ENCODE results near the gene CCDC195. TPM values are rescaled to one million over a fixed set of nuclear protein-coding genes. Genes with fewer than 3 reads are reported as not detected.
"Not testable (repeated sequence)": the region's sequence is repeated elsewhere in the genome, so short reads cannot be mapped to it uniquely, and the experiment has no call there.

The CCDC195 gene
- total and polyA plus RNA-seq, 2 experiments from 2014 or later = not detected

DNA sequence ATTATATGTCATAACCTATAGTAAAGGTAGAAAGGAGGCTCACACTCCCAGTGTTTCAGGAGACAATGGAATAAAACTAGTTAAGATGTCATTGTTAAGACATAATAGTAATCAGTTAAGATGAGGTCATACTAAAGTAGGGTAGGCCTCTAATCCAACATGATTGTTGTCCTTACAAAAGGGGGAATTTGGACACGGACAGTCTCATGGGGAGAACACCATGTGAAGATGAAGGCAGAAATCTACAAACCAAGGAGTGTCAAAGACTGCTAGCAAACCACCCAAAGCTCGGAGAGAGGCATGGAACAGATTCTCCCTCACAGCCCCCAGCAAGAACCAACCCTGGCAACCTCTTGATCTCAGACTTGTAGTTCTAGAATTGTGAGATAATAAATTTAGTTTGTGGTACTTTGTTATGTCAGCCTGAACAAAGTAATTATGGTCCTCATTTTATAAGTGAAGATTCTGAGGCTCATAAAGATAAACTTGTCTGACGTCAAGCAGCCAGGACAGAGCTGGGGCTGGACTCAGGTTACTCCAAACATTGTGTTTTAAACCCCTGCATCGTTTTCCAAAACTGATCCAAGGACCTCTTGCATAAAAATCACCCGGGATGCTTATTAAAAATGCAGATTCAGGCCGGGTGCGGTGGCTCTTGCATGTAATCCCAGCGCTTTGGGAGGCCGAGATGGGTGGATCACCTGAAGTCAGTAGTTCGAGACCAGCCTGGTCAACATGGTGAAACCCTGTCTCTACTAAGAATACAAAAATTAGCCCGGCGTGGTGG lies 47.8 kb downstream of the CCDC195 start:
- Histone ChIP-seq H3K4me1 (ENCODE audit: insufficient read depth) (no peaks in the 10 kb centered on the region), H4K20me1 (ENCODE audit: insufficient read depth) (no peaks in the 10 kb centered on the region)
- 78 to 80% methylated on average over 12 of the region's 12 CpGs for WGBS, 2 experiments (ENCODE audit: low coverage in 1 of 2, low lambda C conversion rate in 2 of 2, missing lambda C conversion rate in 2 of 2)

DNA sequence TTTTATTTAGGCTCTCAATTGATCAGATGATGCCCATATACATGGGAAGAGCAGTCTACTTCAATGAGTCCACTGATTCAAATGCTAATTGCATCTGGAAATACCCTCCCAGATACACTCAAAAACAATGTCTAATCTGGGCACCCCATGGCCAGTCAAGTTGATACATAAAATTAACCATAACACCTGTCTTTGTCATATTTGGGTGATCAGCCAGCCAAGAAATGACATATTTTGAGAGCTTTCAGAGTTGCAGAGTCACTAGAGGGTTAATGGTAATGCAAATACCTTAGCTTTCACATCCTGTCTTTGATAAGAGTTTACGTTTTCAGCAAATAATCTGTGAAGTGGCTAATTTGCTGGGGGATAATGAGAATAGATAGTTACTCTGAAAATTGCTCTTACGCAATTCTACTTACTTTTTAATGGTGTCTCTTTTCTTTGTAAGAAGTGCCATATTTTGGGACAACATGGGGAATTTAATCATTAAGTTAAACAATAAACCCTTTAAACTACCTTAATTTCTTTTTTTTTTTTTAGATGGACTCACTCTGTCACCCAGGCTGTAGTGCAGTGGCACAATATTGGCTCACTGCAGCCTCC lies 49.1 kb downstream of the CCDC195 start:
- no peaks in the 10 kb centered on the region for H3K36me3 ChIP-seq (ENCODE audit: low read depth)
- no peak overlapping the region for H3K4me3 ChIP-seq
- H4K20me1 ChIP-seq (ENCODE audit: insufficient read depth) = no peaks in the 10 kb centered on the region
- H3K9me2 ChIP-seq (ENCODE audit: insufficient read depth) = no peaks in the 10 kb centered on the region
- in situ Hi-C loops (cut with MboI) = no loop called here
- no peaks in the 10 kb centered on the region for H3K27me3 ChIP-seq (replicated peaks; ENCODE audit: insufficient read depth)
- no peaks in the 10 kb centered on the region for H3K9me3 ChIP-seq (ENCODE audit: low read depth)
- no peak overlapping the region for H3K9ac ChIP-seq
- no peak overlapping the region for H3K27ac ChIP-seq
- no peak for DNase-seq
- no peaks in the 10 kb centered on the region for H3F3A ChIP-seq (ENCODE audit: insufficient read depth)
- no peak overlapping the region for H2AFZ ChIP-seq
- no peak for TF ChIP-seq EZH2phosphoT487 (IDR thresholded peaks at IDR 0.05; ENCODE audit: insufficient read depth, low read depth)
- H3K4me2 ChIP-seq (ENCODE audit: unreplicated experiment) = no peak overlapping the region
- WGBS, 2 experiments (ENCODE audit: low coverage in 1 of 2, low lambda C conversion rate in 2 of 2, missing lambda C conversion rate in 2 of 2) = 69 to 74% methylated on average over 2 of the region's 2 CpGs
- H3K79me2 ChIP-seq (ENCODE audit: insufficient read depth) = no peaks in the 10 kb centered on the region
- no peaks in the 10 kb centered on the region for H3K4me1 ChIP-seq (ENCODE audit: insufficient read depth)

More for the DNA sequence above, 47.8 kb downstream of the CCDC195 start:
- Histone ChIP-seq H3K79me2 (ENCODE audit: insufficient read depth) (no peaks in the 10 kb centered on the region), H3K27me3 (replicated peaks; ENCODE audit: insufficient read depth) (no peaks in the 10 kb centered on the region), H3K9me2 (ENCODE audit: insufficient read depth) (no peaks in the 10 kb centered on the region), H3K36me3 (ENCODE audit: low read depth) (no peaks in the 10 kb centered on the region), H3K4me3 (no peak overlapping the region), H3K9ac (no peak overlapping the region), H3F3A (ENCODE audit: insufficient read depth) (no peaks in the 10 kb centered on the region), H3K4me2 (ENCODE audit: unreplicated experiment) (no peak overlapping the region), H3K27ac (no peak overlapping the region), H2AFZ (no peak overlapping the region), H3K9me3 (ENCODE audit: low read depth) (no peaks in the 10 kb centered on the region)
- no peak for DNase-seq
- TF ChIP-seq EZH2 (IDR thresholded peaks at IDR 0.05; ENCODE audit: insufficient read depth, poor library complexity, severe bottlenecking) (no peak), EZH2phosphoT487 (IDR thresholded peaks at IDR 0.05; ENCODE audit: insufficient read depth, low read depth) (no peak)
- in situ Hi-C loops (cut with MboI) = no loop called here

DNA sequence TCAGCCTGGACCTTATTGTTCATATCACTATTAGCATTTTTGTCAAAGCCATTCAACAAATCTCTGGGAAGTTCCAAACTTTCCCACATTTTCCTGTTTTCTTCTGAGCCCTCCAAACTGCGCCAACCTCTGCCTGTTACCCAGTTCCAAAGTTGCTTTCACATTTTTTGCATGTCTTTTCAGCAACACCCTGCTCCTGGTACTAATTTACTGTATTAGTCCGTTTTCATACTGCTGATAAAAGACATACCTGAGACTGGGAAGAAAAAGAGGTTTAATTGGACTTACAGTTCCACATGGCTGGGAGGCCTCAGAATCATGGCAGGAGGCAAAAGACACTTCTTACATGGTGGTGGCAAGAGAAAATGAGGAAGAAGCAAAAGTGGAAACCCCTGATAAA lies 52.8 kb downstream of the CCDC195 start:
- H3K4me2 ChIP-seq (ENCODE audit: unreplicated experiment); H3K4me3 ChIP-seq; H3K9me2 ChIP-seq (ENCODE audit: insufficient read depth); H3K27me3 ChIP-seq (replicated peaks; ENCODE audit: insufficient read depth); H3K9me3 ChIP-seq (ENCODE audit: low read depth); H3K79me2 ChIP-seq (ENCODE audit: insufficient read depth); H2AFZ ChIP-seq; H3K9ac ChIP-seq; H3K27ac ChIP-seq; in situ Hi-C loops (cut with MboI); H4K20me1 ChIP-seq (ENCODE audit: insufficient read depth); DNase-seq; H3K36me3 ChIP-seq (ENCODE audit: low read depth): not testable (repeated sequence)
- Histone ChIP-seq H3F3A (ENCODE audit: insufficient read depth) (peaks cover 10% of the 10 kb centered on the region; the same call in 1 of the 2 replicates), H3K4me1 (ENCODE audit: insufficient read depth) (peaks cover 12% of the 10 kb centered on the region; the same call in 1 of the 2 replicates)
- WGBS, 2 experiments (ENCODE audit: low coverage in 1 of 2, low lambda C conversion rate in 2 of 2, missing lambda C conversion rate in 2 of 2) = 11 to 26% methylated on average over 2 of the region's 2 CpGs

DNA sequence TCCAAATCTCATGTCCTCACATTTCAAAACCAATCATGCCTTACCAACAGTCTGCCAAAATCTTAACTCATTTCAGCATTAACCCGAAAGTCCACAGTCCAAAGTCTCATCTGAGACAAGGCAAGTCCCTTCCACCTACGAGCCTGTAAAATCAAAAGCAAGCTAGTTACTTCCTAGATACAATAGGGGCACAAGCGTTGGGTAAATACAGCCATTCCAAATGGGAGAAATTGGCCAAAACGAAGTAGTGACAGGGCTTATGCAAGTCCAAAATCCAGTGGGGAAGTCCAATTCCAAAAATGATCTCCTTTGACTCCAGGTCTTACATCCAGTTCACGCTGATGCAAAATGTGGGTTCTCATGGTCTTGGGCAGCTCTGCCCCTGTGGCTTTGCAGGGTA lies 54.5 kb downstream of the CCDC195 start:
- H3K4me2 ChIP-seq (ENCODE audit: unreplicated experiment); H3K27ac ChIP-seq; H3K9ac ChIP-seq; in situ Hi-C loops (cut with MboI); H2AFZ ChIP-seq; DNase-seq; H3K36me3 ChIP-seq (ENCODE audit: low read depth); H3K79me2 ChIP-seq (ENCODE audit: insufficient read depth); H4K20me1 ChIP-seq (ENCODE audit: insufficient read depth); H3K27me3 ChIP-seq (replicated peaks; ENCODE audit: insufficient read depth); H3K4me3 ChIP-seq; H3K9me2 ChIP-seq (ENCODE audit: insufficient read depth); H3K9me3 ChIP-seq (ENCODE audit: low read depth): not testable (repeated sequence)
- 43% methylated on average over 5 of the region's 5 CpGs for WGBS, 2 experiments (ENCODE audit: low coverage in 1 of 2, low lambda C conversion rate in 2 of 2, missing lambda C conversion rate in 2 of 2)
- Histone ChIP-seq H3F3A (ENCODE audit: insufficient read depth) (peaks cover 11% of the 10 kb centered on the region; the same call in 1 of the 2 replicates), H3K4me1 (ENCODE audit: insufficient read depth) (peaks cover 13% of the 10 kb centered on the region; the same call in 1 of the 2 replicates)
